ENCODE results near the gene PPEF2. TPM values are rescaled to one million over a fixed set of nuclear protein-coding genes. Genes with fewer than 3 reads are reported as not detected.

The PPEF2 gene
- total RNA-seq, 1 experiment from 2014 or later, result not detected

DNA sequence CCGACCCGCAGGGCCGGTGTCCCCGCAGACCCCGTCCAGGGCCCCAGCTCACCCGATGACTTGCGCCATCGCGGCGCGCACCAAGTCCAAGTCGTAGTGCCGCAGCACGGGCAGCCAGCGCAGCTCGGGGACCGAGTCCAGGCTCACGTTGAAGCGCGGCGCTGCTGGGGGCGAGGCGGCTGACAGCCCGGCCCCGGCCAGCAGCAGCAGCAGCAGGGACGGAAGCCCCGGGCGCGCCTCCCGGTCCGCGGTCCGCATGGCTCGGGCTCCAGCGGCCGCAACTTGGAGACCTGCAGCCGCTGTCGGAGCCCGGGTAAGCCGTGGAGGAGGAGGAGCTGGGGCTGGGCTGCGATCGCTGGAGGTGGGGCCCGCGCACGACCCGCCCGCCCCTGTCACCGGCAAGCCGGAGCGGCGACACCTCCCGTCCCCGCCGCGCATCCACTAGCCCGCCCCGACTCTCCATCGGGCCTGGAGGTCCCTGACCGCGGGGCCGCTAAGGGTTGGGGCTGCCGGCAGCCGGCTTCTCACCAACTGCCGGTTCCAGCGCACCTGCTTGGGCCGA is 38.5 kb upstream of the PPEF2 start, which contains the start of gene NAAA:
NAAA (minus strand) TSS at position 322 of the 562 bp plus-strand sequence; CDS start at position 258, 64 bp downstream.
- Histone ChIP-seq H3K4me3 (peak within 1 kb of the TSS; percentile 90), H2AFZ (peak within 1 kb of the TSS; percentile 94), H3K4me1 (replicated peaks; ENCODE audit: insufficient read depth) (no peaks in the 10 kb centered on the region; the same call in 1 of the 2 replicates), H3K79me2 (ENCODE audit: low read depth) (no peaks in the 10 kb centered on the region), H3K27me3 (ENCODE audit: insufficient read depth, low read depth) (no peaks in the 10 kb centered on the region), H3K4me2 (peak within 1 kb of the TSS; percentile 93), H3K9me2 (ENCODE audit: insufficient read depth) (no peaks in the 10 kb centered on the region), H3K9me3 (ENCODE audit: insufficient read depth, low read depth) (no peaks in the 10 kb centered on the region), H4K20me1 (ENCODE audit: insufficient read depth) (no peaks in the 10 kb centered on the region), H3F3A (ENCODE audit: insufficient read depth, low read depth) (peaks cover 5% of the 10 kb centered on the region; the same call in 1 of the 2 replicates), H3K27ac (no peak within 1 kb of the TSS), H3K36me3 (ENCODE audit: low read depth) (no peaks in the 10 kb centered on the region)
- TF ChIP-seq, protein P1, sequence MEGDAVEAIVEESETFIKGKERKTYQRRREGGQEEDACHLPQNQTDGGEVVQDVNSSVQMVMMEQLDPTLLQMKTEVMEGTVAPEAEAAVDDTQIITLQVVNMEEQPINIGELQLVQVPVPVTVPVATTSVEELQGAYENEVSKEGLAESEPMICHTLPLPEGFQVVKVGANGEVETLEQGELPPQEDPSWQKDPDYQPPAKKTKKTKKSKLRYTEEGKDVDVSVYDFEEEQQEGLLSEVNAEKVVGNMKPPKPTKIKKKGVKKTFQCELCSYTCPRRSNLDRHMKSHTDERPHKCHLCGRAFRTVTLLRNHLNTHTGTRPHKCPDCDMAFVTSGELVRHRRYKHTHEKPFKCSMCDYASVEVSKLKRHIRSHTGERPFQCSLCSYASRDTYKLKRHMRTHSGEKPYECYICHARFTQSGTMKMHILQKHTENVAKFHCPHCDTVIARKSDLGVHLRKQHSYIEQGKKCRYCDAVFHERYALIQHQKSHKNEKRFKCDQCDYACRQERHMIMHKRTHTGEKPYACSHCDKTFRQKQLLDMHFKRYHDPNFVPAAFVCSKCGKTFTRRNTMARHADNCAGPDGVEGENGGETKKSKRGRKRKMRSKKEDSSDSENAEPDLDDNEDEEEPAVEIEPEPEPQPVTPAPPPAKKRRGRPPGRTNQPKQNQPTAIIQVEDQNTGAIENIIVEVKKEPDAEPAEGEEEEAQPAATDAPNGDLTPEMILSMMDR (conservative IDR thresholded peaks at IDR 0.05), result no peak
- TF ChIP-seq EZH2 (IDR thresholded peaks at IDR 0.05; ENCODE audit: low read depth), result no peak
- ChIA-PET POLR2A (ENCODE audit: unreplicated experiment) (interaction anchor here (0.7 kb wide), 1 partner anchor 150 kb away, joined by 3 read pairs; no protein-coding TSS in a partner anchor), CTCF (no interaction called here)
- BruUV-seq (replicated peaks), result no TSS peak
- intact Hi-C loops (cut with micrococcal nuclease; ENCODE audit: unreplicated experiment), result no loop called here
- peak in 1 of 2 experiments; percentile 62 for DNase-seq

DNA sequence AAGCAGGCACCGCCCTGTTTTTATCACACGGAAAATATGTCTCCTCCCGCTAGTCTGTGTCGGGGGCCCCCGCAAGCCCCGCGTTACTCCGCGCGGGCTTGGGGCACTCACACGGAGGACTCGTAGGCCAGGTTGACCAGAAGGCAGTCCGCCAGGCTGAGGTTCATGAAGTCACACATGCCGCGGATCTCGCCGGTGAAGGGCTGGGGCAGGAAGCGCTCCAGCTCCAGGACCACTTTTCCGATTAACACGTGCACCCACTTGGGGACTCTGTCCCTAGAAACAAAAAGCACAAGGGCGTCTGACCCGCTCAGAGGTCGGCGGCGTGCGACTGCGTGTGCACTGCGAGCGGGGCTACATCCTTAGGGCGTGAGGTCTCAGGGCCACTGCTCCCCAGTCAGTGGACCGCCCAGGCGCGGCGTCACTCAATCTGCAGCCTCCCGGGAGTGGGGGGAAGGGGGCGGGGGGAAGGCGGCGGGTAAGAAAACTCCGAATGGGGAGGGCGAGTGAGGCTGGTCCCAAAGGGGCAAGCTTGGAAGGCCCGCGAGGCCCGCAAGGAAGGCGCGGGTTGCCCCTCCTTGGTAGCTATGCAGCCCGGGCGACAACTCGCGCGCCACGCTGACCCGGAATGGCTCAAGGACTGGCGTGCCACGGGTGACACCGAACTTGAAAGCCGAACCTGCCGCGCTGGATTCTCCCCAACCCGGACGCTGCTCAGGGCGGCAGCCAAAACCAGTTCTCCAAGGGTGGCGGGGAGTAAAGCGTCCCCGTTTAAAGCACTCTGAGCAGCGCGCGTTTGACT is 37.8 kb upstream of the PPEF2 start:
- no peaks in the 10 kb centered on the region for H3K36me3 ChIP-seq (ENCODE audit: low read depth)
- POLR2A ChIA-PET (ENCODE audit: unreplicated experiment), result no interaction called here
- CTCF ChIA-PET, result no interaction called here
- no peaks in the 10 kb centered on the region for H4K20me1 ChIP-seq (ENCODE audit: insufficient read depth)
- peaks cover 5% of the 10 kb centered on the region; the same call in 1 of the 2 replicates for H3F3A ChIP-seq (ENCODE audit: insufficient read depth, low read depth)
- H3K79me2 ChIP-seq (ENCODE audit: low read depth), result no peaks in the 10 kb centered on the region
- peak overlapping the region; percentile 94 for H2AFZ ChIP-seq
- no peaks in the 10 kb centered on the region for H3K9me2 ChIP-seq (ENCODE audit: insufficient read depth)
- no peaks in the 10 kb centered on the region for H3K9me3 ChIP-seq (ENCODE audit: insufficient read depth, low read depth)
- peak overlapping the region; percentile 90 for H3K4me3 ChIP-seq
- H3K27me3 ChIP-seq (ENCODE audit: insufficient read depth, low read depth), result no peaks in the 10 kb centered on the region
- DNase-seq, result peak; percentile 43 to 47
- BruUV-seq (replicated peaks), result no TSS peak
- intact Hi-C loops (cut with micrococcal nuclease; ENCODE audit: unreplicated experiment), result no loop called here
- H3K27ac ChIP-seq, result no peak overlapping the region
- H3K4me2 ChIP-seq, result peak overlapping the region; percentile 93
- no peaks in the 10 kb centered on the region; the same call in 1 of the 2 replicates for H3K4me1 ChIP-seq (replicated peaks; ENCODE audit: insufficient read depth)
- no peak for TF ChIP-seq EZH2 (IDR thresholded peaks at IDR 0.05; ENCODE audit: low read depth)
- TF ChIP-seq, protein P1 (conservative IDR thresholded peaks at IDR 0.05), result no peak

DNA sequence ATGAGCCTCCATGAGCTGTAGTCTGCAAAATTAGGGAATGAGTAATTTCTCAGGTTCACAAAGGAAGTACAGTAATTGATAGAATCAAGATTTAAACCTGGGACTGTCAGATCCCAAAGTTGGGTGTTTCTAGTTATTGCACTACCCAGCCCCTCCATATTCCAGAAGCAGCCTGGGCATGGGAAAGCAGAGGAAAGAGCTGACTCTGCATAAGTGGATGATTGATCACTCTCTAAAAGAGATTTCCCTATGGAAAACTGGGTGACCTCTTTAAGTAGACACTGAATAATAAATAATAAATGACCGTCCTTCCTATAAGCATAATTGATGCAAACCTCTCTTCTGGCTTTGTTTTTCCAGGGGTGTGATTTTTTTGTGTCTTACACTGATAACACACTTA is 33.4 kb upstream of the PPEF2 start:
- intact Hi-C loops (cut with micrococcal nuclease; ENCODE audit: unreplicated experiment), result no loop called here
- H3K4me1 ChIP-seq (replicated peaks; ENCODE audit: insufficient read depth), result no peaks in the 10 kb centered on the region; the same call in 1 of the 2 replicates
- H3K4me2 ChIP-seq, result no peak overlapping the region
- no peaks in the 10 kb centered on the region for H3K27me3 ChIP-seq (ENCODE audit: insufficient read depth, low read depth)
- no peaks in the 10 kb centered on the region for H3K9me2 ChIP-seq (ENCODE audit: insufficient read depth)
- BruUV-seq (replicated peaks), result no TSS peak
- ChIA-PET CTCF (no interaction called here), POLR2A (ENCODE audit: unreplicated experiment) (no interaction called here)
- H3K27ac ChIP-seq, result no peak overlapping the region
- no peaks in the 10 kb centered on the region for H3K9me3 ChIP-seq (ENCODE audit: insufficient read depth, low read depth)
- no peaks in the 10 kb centered on the region for H3K79me2 ChIP-seq (ENCODE audit: low read depth)
- no peak overlapping the region for H2AFZ ChIP-seq
- H3K4me3 ChIP-seq, result no peak overlapping the region
- H4K20me1 ChIP-seq (ENCODE audit: insufficient read depth), result no peaks in the 10 kb centered on the region
- no peak for DNase-seq
- no peaks in the 10 kb centered on the region for H3F3A ChIP-seq (ENCODE audit: insufficient read depth, low read depth)
- no peaks in the 10 kb centered on the region for H3K36me3 ChIP-seq (ENCODE audit: low read depth)
- TF ChIP-seq EZH2 (IDR thresholded peaks at IDR 0.05; ENCODE audit: low read depth), result no peak
- TF ChIP-seq, protein P1 (conservative IDR thresholded peaks at IDR 0.05), result no peak

Data from PC-9 (cell line).